HG03342 (cell line): ENCODE data around the gene POLQ.
"Not testable (repeated sequence)": the region's sequence is repeated elsewhere in the genome, so short reads cannot be mapped to it uniquely, and the experiment has no call there.

ENCODE experiments used
- ATAC-seq: cut with Tn5 transposase; IDR thresholded peaks from one replicate; pipeline ENCODE4 v1.9.1; 2021; ENCODE audit warnings: mild to moderate bottlenecking, moderate library complexity; ENCODE audit not compliant: unreplicated experiment

The POLQ gene

GRCh38 chr3:121545574-121546455 is at the start of gene POLQ:
Gene POLQ, minus strand, starts transcription at chr3:121545988. Its CDS starts 111 bp downstream, at chr3:121545877.
- ATAC-seq = peak; percentile 79

DNA sequence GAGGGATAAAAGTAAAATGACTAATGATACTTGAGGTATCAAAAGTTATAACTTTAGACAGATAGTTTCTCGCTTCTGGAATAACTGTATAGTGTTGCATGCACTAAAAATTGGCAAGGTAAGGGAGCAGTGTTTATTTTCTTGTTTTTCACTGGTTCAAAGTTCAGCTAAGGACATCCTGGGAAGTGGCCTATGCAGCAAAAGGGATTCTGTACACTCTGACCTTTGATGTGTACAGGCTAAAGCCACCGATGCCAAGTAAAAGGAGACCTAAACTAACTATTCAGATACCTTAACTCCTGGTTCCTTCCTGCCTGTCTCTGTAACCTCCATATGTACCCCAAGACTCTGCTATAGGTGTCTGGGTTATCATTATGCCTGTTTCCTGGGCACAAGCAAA is 49.1 kb upstream of the POLQ start:
- no peak for ATAC-seq

- ATAC-seq = not testable (repeated sequence)
Measured at GRCh38 chr3:121593806-121594205, 48.0 kb upstream of the POLQ start.

DNA sequence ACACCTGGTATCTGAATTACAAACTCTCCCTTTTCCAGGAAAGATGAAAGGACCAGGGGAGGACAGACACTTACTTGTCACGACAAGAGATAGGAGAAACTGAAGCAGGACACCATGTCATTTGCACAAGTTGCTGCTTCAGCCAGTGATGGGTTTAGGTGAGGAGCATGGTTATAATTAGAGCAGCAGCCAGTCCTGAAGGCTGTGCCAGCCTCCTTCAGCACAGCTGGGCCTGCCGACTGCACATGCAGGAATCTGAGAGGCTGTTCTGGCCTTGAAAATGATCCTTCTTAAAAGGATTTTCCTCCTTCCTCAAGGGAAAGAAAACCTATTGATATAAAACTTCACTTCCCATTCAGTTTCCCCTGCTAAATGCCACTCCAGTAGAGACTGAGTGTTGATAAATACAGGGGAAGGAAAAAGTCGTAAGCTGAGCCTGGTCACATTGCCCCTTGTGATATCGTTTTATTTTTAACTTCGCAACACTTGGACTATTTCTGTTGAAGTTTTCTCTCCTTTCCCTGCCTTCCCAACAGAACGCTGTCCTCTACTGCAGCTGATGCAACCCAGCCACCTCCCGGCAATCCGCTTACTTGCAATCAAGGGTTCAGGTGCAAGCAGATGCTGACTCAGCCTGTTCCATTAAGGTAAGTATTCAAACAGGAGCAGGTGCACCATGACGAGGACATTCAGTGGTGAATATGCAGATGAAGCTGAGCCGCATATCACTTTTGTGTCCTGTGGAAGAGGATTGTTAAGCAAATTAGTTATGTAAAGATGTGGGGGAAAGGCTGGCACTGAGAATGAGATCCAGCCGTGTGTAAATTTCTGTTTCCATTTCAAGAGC is 47.3 kb upstream of the POLQ start, which contains the start of gene FBXO40:
TSS of gene FBXO40 (plus strand) at position 524 of the 847 bp plus-strand sequence. CDS start 27,197 bp downstream, outside the sequence.
- ATAC-seq = no peak

DNA sequence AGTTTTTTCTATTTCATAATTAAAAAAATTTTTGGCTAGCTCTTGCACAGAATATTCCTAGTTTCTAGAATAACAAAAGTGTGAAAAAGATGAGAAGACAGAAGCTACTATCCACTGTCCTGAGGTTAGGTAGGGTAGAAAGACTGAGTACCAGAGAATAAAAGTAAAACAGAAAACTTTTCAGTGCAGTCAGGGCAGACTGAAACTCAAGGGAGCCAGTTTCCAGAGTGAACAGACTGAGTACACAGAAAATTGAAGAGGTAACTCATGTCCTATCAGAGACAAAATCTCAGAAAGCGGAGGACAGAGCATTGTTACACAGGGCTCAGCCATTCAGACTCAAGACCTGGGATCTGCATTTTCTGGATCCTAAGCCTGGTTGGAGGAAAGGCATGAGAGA is 38.6 kb upstream of the POLQ start:
- no peak for ATAC-seq

GRCh38 chr3:121581691-121582090 is 35.9 kb upstream of the POLQ start:
- no peak for ATAC-seq

DNA sequence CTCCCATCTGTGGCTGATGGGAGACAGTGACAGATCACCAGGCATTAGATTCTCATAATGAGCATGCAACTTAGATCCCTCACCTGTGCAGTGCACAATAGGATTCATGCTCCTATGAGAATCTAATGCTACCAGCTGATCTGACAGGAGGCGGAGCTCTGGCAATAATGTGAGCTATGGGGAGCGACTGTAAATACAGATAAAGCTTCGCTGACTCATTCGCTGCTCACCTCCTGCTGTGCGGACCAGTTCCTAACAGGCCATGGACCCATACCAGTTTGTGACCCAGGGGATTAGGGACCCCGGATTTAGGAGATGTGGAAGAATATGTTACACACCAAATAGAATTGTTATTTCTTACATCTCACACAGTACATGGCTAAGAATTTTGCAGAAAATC is 28.7 kb upstream of the POLQ start:
- no peak for ATAC-seq

GRCh38 chr3:121567649-121568048 is 21.9 kb upstream of the POLQ start, which contains the start of gene ARGFX:
Gene ARGFX, plus strand, starts transcription at chr3:121567949. Its CDS starts 2,765 bp downstream, at chr3:121570714.
- ATAC-seq = no peak

DNA sequence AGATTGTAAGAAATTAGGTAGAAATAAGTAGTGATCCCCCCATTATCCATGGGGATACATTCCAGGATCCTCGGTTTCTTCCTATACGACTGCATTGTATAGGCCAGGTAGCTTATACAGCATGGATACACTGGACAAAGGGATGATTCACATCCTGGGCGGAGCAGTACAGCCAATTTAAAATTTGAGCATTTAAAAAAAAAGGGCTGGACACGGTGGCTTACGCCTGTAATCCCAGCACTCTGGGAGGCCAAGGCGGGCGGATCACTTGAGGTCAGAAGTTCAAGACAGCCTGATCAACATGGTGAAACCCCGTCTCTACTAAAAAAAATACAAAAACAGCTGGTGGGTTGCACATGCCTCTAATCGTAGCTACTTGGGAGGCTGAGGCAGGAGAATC is 21.0 kb upstream of the POLQ start:
- no peak for ATAC-seq

DNA sequence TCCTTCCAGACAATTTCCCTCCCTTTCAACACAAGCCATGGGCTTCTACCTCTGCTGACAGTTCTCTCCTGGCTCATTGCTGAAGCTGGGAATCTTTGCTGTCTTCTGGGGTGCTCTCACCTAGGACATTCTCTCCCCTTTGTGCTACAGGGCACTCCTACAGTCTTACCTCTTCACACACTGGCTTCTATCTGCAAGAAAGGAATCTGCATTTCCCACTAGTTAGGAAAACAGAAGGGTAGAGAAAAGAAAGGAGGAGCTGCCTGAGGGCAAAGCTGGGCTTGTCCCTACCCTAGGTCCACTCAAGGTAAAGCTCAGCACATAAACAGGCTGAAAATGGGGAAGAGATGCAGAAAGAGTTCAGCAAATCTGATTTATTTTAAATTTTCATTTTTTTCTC is 16.4 kb upstream of the POLQ start:
- ATAC-seq = no peak

DNA sequence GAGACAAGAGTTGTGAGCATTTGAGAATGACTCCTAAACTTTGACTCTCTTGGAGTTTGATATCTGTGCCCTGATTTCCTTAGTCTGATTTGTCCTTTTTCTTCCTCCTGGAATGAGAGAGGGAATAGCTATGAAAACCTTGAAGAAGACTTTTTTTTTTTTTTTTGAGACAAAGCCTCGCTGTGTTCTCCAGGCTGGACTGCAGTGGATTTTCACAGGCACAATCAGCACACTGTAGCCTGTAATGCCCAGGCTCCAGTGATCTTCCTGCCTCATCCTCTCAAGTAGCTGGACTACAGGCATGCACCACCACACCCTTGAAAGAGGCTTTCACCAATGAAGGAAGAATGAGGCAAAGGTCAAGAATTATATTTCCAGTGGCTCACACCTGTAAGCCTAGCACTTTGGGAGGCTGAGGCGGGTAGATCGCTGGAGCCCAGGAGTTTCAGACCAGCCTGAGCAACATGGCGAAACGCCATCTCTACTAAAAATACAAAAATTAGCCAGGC is 11.7 kb upstream of the POLQ start:
- no peak for ATAC-seq

- no peak for ATAC-seq
Measured at GRCh38 chr3:121552797-121553196, 7.0 kb upstream of the POLQ start.

DNA sequence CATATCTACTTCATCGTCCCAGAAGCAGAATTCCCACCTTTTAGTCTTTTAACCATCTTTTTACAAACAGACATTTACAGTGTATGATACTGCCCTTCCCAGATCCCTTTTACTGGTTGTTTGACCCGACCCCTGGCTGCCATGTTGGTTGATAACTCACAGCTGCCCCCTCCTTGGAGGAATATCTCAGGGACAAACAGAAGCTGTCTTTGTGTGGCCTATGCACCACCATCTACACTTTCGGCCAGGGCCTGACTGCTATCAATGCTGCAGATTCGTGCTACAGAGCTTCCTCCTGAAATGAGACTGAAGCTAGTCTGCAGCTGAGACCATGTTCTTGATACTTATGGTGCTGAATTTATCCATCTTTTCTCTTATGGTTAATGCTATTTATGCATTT is 6.6 kb upstream of the POLQ start:
- ATAC-seq = no peak

- peak; percentile 8 for ATAC-seq
Measured at GRCh38 chr3:121545049-121545573, 677 bp downstream of the POLQ start.

DNA sequence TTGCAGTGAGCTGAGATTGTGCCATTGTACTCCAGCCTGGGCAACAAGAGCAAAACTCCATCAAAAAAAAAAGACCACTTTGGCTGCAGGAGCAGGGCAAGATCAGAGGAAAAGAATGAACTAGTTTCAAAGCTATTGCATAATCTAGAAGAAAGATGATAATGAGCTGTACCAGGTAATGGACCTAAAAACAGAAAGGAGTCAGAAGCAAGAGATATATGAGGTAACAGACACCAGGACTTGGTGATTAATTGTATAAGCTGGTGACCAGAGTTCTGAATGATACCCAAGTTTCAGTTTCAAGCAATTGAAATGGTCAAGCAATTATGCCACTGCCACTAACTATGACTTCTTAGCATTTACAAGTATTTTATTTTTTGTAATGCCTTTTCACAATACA is 2.9 kb downstream of the POLQ start:
- ATAC-seq = no peak

DNA sequence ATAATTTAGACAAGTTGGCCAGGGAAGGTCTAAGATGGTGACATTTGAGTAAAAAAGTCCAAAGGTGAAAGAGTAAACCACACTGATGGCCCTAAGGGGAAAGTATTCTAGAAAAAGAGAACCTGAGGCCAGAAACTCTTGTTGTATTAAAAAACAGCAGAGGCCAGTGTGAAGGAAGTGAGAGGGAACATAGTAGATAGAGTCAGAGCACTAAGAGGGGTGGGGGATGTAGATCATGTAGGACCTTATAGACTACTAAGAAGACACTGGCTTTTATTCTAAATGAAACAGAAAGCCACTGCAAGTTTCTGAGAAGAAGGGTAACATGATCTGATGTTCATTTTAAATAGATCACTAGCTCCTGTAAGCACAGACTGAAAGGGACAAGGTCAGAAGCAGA is 14.5 kb downstream of the POLQ start:
- ATAC-seq = no peak

DNA sequence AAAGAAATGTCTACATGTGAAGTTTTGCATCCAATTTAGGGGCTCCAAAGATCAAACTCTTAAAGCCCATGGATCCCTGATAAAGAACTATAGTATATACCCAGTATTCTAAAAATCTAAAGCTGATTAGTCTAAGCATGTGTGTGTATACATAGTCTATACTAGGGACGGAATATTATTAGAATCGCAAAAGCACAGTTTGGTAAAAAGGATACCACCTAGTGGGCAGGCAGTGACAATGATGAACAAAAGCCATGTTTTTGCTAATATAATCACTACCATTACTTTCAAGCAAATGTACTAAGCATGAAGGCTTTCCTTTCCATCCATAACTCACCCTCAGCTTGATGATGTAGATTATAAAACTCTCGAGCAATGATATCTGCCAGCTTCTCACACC is 16.5 kb downstream of the POLQ start:
- ATAC-seq = no peak

GRCh38 chr3:121520510-121520909 is 25.3 kb downstream of the POLQ start:
- no peak for ATAC-seq

GRCh38 chr3:121517953-121518655 is 27.7 kb downstream of the POLQ start:
- no peak for ATAC-seq

DNA sequence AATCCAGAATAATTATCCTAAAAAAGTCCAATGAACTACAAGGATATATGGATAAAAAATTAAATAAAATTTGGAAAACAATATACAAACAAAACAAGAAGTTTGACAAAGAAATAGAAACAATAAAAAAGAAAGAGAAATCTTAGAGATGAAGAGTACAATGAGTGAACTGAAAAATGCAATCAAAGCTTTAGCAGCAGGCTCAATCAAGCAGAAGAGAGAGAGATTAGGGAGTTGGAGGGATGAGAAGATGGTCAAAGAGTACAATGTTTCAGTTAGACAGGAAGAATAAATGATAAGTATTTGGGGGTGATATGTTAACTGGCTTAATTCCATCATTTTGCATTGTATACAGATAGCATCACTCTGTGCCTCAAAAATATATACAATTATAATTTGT is 29.9 kb downstream of the POLQ start:
- no peak for ATAC-seq

DNA sequence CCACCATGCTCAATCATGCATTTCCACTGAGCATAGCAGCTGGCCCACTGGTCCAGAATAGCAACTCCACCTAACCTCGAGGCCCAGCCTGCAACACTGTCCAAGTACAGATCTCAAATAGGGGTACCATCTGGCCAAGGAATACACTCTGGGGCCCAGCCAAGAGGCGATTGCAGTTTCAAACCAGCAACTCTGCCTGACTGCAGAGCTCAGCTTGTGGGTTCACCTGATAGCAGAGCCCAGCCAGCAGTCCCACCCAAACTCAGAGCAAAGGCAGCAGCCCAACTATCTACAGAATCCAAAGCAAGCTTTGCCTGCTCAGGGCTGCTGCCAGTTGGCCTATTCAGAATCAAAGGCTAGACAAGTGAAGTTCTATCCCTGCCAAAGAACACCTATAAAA is 30.5 kb downstream of the POLQ start:
- ATAC-seq = no peak
